Activated naive CD4-positive, alpha-beta T cell treated with Interleukin-2 at 50 U/mL for 16 hours (primary cell): ENCODE measurements around the gene MAGEF1.

ENCODE experiments used
- DNase-seq: peaks from one replicate; pipeline ENCODE4 v3.0.0-alpha.2; 2020

Gene MAGEF1

GRCh38 chr3:184719709-184720108 is 7.8 kb upstream of the MAGEF1 start:
- no peak for DNase-seq

GRCh38 chr3:184718431-184718830 is 6.6 kb upstream of the MAGEF1 start:
- DNase-seq: no peak

GRCh38 chr3:184717399-184717983 is 5.6 kb upstream of the MAGEF1 start:
- no peak for DNase-seq

- no peak for DNase-seq
These were observed 4.9 kb upstream of the MAGEF1 start for GRCh38 chr3:184716622-184717398.

GRCh38 chr3:184715943-184716621 is 4.2 kb upstream of the MAGEF1 start:
- no peak for DNase-seq

- no peak for DNase-seq
These were observed 1.7 kb upstream of the MAGEF1 start for GRCh38 chr3:184713521-184713920.

GRCh38 chr3:184713040-184713355 is 1.1 kb upstream of the MAGEF1 start:
- no peak for DNase-seq

GRCh38 chr3:184712248-184713039 is 580 bp upstream of the MAGEF1 start:
- DNase-seq: no peak

- DNase-seq: peak; percentile 17
These were observed 883 bp downstream of the MAGEF1 start for GRCh38 chr3:184710870-184711492.

GRCh38 chr3:184703657-184704056 is 8.2 kb downstream of the MAGEF1 start:
- DNase-seq: no peak

GRCh38 chr3:184700759-184701158 is 11.1 kb downstream of the MAGEF1 start:
- DNase-seq: no peak

GRCh38 chr3:184697845-184698244 is 14.0 kb downstream of the MAGEF1 start:
- DNase-seq: no peak

- no peak for DNase-seq
These were observed 15.2 kb downstream of the MAGEF1 start for GRCh38 chr3:184696697-184697096.

GRCh38 chr3:184694716-184695115 is 17.1 kb downstream of the MAGEF1 start:
- DNase-seq: no peak

GRCh38 chr3:184694133-184694665 is 17.7 kb downstream of the MAGEF1 start:
- DNase-seq: no peak

- no peak for DNase-seq
These were observed 18.6 kb downstream of the MAGEF1 start for GRCh38 chr3:184693011-184693975.

- DNase-seq: no peak
These were observed 20.2 kb downstream of the MAGEF1 start for GRCh38 chr3:184691397-184692231.

GRCh38 chr3:184690192-184690883 is 21.5 kb downstream of the MAGEF1 start:
- DNase-seq: no peak

GRCh38 chr3:184688882-184689271 is 23.0 kb downstream of the MAGEF1 start:
- no peak for DNase-seq
